A549 treated with GW870086 at 1 μM for 4 hours (cell line): ENCODE data around the gene ARG1. TPM values are rescaled to one million over a fixed set of nuclear protein-coding genes. Genes with fewer than 3 reads are reported as not detected.

ENCODE experiments used
- total RNA-seq: library from RNA; stranded (reverse); fragments of 200-300 nt; extraction: Qiagen RNA extraction; gene quantifications from 5 replicates; pipeline ENCODE4 v1.2.3, GENCODE V29; 2022; ENCODE audit warnings: low read depth

Gene ARG1
- not detected in 5 replicates for total RNA-seq

GRCh38 chr6:131572686-131573415, at the start of gene ARG1:
Gene ARG1 (plus strand): TSS chr6:131573226. CDS start chr6:131573283, 57 bp downstream.

GRCh38 chr6:131627724-131628682, 55.0 kb downstream of the ARG1 start, which contains the start of gene MED23:
Gene MED23 (minus strand): TSS chr6:131628242. CDS start chr6:131628049, 193 bp downstream.

Other genes starting within 250 kb of the ARG1 start
- gene MED23, start 55.0 kb downstream of the ARG1 start, total RNA-seq = 5.3 to 8.4 TPM (median 6.9 TPM) in 5 replicates
- 0.05 TPM in 1 of 5 replicates, not detected in the others for gene ENPP3, start 64.1 kb downstream of the ARG1 start, total RNA-seq
- gene OR2A4, start 128.2 kb downstream of the ARG1 start, total RNA-seq = not detected in 5 replicates
- not detected in 5 replicates for gene CTAGE9, start 137.8 kb downstream of the ARG1 start, total RNA-seq
- 0.87 to 1.6 TPM (median 1.3 TPM) in 5 replicates for gene ENPP1, start 234.8 kb downstream of the ARG1 start, total RNA-seq